Activated CD8-positive, alpha-beta memory T cell treated with anti-CD3 and anti-CD28 coated beads for 1 hour (primary cell): Measurements from ENCODE around the gene PLCB3.

Experiments used
- DNase-seq, 2 donors: peaks; one replicate each; pipeline ENCODE4 v3.0.0-alpha.2; 2020; ENCODE audit warnings: low read depth in 1 of 2; ENCODE audit errors: extremely low read depth in 1 of 2

Gene PLCB3

GRCh38 chr11:64248578-64248977, 2.8 kb upstream of the PLCB3 start:
- no peak for DNase-seq

- DNase-seq, result no peak
Observed at GRCh38 chr11:64249038-64249437, 2.3 kb upstream of the PLCB3 start.

GRCh38 chr11:64249563-64250414, 1.5 kb upstream of the PLCB3 start:
- DNase-seq, result no peak

GRCh38 chr11:64250415-64251015, 815 bp upstream of the PLCB3 start:
- no peak for DNase-seq

- DNase-seq, result no peak
Observed at GRCh38 chr11:64251753-64252002, 348 bp downstream of the PLCB3 start.

GRCh38 chr11:64252003-64252872, 908 bp downstream of the PLCB3 start:
- no peak for DNase-seq

GRCh38 chr11:64253043-64253442, 1.7 kb downstream of the PLCB3 start:
- no peak for DNase-seq

GRCh38 chr11:64253481-64253880, 2.2 kb downstream of the PLCB3 start:
- no peak for DNase-seq

GRCh38 chr11:64254326-64254725, 3.0 kb downstream of the PLCB3 start:
- DNase-seq, result no peak

GRCh38 chr11:64255135-64256128, 4.1 kb downstream of the PLCB3 start:
- no peak for DNase-seq

- DNase-seq, result no peak
Observed at GRCh38 chr11:64256300-64256699, 5.0 kb downstream of the PLCB3 start.

- DNase-seq, result no peak
Observed at GRCh38 chr11:64258356-64258755, 7.0 kb downstream of the PLCB3 start.

- no peak for DNase-seq
Observed at GRCh38 chr11:64258946-64259532, 7.7 kb downstream of the PLCB3 start.

- DNase-seq, result no peak
Observed at GRCh38 chr11:64259533-64260067, 8.3 kb downstream of the PLCB3 start.

- DNase-seq, result no peak
Observed at GRCh38 chr11:64260147-64260708, 8.9 kb downstream of the PLCB3 start.

- no peak for DNase-seq
Observed at GRCh38 chr11:64261556-64262080, 10.3 kb downstream of the PLCB3 start.

GRCh38 chr11:64262271-64263002, 11.1 kb downstream of the PLCB3 start:
- no peak for DNase-seq

GRCh38 chr11:64263021-64263946, 12.0 kb downstream of the PLCB3 start:
- no peak for DNase-seq
